AG04450 (cell line): ENCODE results near the gene IDI2. TPM values are rescaled to one million over a fixed set of nuclear protein-coding genes. Genes with fewer than 3 reads are reported as not detected.
A peak's percentile ranks its signal among the peaks of the same experiment; 100 is the strongest.

ENCODE experiments used
- CTCF ChIA-PET: fragments of 300-600, 350-600 bp; formaldehyde crosslinking; extraction: SDS; loops from one replicate; lab custom pipeline; 2022; ENCODE audit warnings: antibody characterized with exemption, inconsistent platforms; lab: Charles Lee
- POLR2A ChIA-PET: fragments of 350-600 bp; formaldehyde crosslinking; extraction: SDS; loops from one replicate; lab custom pipeline; 2021; ENCODE audit warnings: antibody characterized with exemption, inconsistent platforms; lab: Yijun Ruan, JAX
- DNase-seq: peaks from one replicate; pipeline ENCODE4 v3.0.0-alpha.2; 2011; ENCODE audit warnings: low read depth, low spot score
- H3K27ac ChIP-seq: one replicate; pipeline ENCODE4 v1.5.1; 2012; ENCODE audit warnings: low read depth, low read length, control low read depth
- H3K27me3 ChIP-seq: one replicate; pipeline ENCODE4 v1.6.0; 2012; ENCODE audit warnings: low read length; ENCODE audit not compliant: control insufficient read depth, insufficient read depth
- H3K4me3 ChIP-seq: 2 replicates; pipeline ENCODE4 v1.5.1; 2011; ENCODE audit warnings: mild to moderate bottlenecking, low read depth, low read length, control low read depth
- H3K9me3 ChIP-seq: 2 replicates; pipeline ENCODE4 v1.5.1; 2012; ENCODE audit warnings: low read length; ENCODE audit not compliant: control insufficient read depth, insufficient read depth
- CTCF ChIP-seq: IDR thresholded peaks from 2 replicates; pipeline ENCODE4 v1.5.1; 2011; ENCODE audit warnings: low read depth, low read length, control low read depth, inconsistent platforms
- polyA plus RNA-seq: library from polyadenylated mRNA; depleted of rRNA; stranded (reverse); fragments of >200 nt; gene quantifications from 2 replicates; pipeline ENCODE4 v1.2.3, GENCODE V29; 2011

The IDI2 gene
- polyA plus RNA-seq, 1 experiment = not detected

DNA sequence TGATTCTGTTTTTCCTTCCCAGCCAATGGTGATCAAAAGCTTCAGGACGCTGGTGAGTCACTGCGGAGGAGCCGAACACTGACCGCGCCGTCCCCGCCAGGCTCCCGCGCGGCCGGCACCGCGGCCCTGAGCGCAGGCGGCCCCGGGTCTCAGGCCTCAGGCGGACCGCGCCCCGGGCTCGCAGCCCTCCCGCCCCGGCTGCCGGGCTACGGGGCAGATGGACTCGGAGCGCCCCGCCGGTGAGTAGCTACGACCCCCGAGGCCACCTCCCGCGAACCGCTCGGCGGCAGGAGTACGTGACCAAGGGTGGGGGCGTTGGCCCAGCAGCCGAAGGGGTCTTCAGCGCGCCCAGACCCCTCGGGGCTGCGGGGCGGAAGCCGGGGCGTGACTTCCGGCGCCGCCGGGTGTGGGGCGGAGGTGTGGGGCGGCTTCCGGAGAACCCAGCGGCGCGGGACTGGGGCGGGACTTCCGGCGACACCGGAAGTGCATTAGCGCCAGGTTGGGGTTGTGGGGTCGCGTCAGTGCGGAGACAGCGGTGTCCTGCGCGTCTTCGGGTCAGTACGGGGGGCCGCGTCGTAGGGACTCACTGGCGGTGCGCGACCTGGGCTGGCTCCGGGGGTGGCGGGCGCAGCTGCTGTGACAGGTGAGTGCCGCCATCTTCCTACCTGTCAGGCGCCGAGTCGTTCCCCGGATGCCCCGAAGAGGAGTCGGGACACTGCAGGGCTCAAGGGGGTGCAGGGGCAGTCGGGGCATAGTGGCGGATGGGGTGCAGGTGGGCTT lies 30.9 kb upstream of the IDI2 start, which contains the start of gene WDR37:
TSS of gene WDR37 (plus strand) at position 60 of the 780 bp plus-strand sequence. CDS start 15,771 bp downstream, outside the sequence.
- no peak for TF ChIP-seq CTCF
- Histone ChIP-seq H3K27me3 (no peaks in the 10 kb centered on the region), H3K9me3 (peaks cover 4% of the 10 kb centered on the region; the same call in 1 of the 2 replicates), H3K4me3 (peak within 1 kb of the TSS; percentile 99), H3K27ac (peak within 1 kb of the TSS; percentile 94)
- CTCF ChIA-PET = no interaction called here
- DNase-seq = peak; percentile 56
- POLR2A ChIA-PET = interaction anchor here (0.7 to 0.9 kb wide), 3 partner anchors 14 to 70 kb away, joined by 3 read pairs; partner anchors contain the start of gene GTPBP4

- H3K4me3 ChIP-seq = peak overlapping the region; percentile 99
- H3K27me3 ChIP-seq = no peaks in the 10 kb centered on the region
- CTCF ChIA-PET = no interaction called here
- peaks cover 4% of the 10 kb centered on the region; the same call in 1 of the 2 replicates for H3K9me3 ChIP-seq
- POLR2A ChIA-PET = no interaction called here
- no peak overlapping the region for H3K27ac ChIP-seq
- DNase-seq = no peak
- no peak for TF ChIP-seq CTCF
Observed at GRCh38 chr10:1054684-1055083, 29.0 kb upstream of the IDI2 start.

GRCh38 chr10:1050554-1050953 lies 24.9 kb upstream of the IDI2 start:
- ChIA-PET POLR2A (no interaction called here), CTCF (interaction anchor here (0.6 kb wide), 1 partner anchor 37 kb away, joined by 3 read pairs; no protein-coding TSS in a partner anchor)
- no peaks in the 10 kb centered on the region for H3K27me3 ChIP-seq
- no peak for TF ChIP-seq CTCF
- no peaks in the 10 kb centered on the region for H3K9me3 ChIP-seq
- H3K4me3 ChIP-seq = peak overlapping the region; percentile 42
- H3K27ac ChIP-seq = no peak overlapping the region
- DNase-seq = no peak

DNA sequence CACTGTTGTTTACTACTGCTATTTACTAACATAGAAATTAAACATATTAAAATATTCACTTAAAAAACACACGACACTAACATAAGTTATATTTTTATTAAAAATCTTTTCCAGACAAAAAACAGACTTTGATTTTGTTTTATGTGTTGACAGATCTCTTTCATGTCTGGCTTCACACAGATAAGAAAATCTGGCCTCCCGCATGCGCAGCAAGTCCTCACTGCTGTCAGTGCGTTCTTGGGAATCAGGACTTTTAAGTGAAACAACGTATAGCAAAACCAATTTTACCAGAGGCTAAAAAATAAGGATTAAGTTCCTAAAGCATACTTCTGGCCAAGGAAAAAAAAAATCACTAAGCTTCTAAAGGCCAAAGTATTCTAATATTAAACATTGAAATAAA lies 24.5 kb upstream of the IDI2 start:
- no peaks in the 10 kb centered on the region for H3K9me3 ChIP-seq
- ChIA-PET POLR2A (interaction anchor here (0.7 to 2.0 kb wide), 2 partner anchors 14 to 155 kb away, joined by 3 to 10 read pairs; no protein-coding TSS in a partner anchor), CTCF (interaction anchor here (0.6 kb wide), 1 partner anchor 37 kb away, joined by 3 read pairs; no protein-coding TSS in a partner anchor)
- peak overlapping the region; percentile 100 for H3K27ac ChIP-seq
- peak overlapping the region; percentile 91 for H3K4me3 ChIP-seq
- H3K27me3 ChIP-seq = no peaks in the 10 kb centered on the region
- DNase-seq = no peak
- no peak for TF ChIP-seq CTCF
